ENCODE measurements around the gene EIF3L.

Gene EIF3L

GRCh38 chr22:37844904-37845329 lies 4.3 kb upstream of the EIF3L start:
- no peak for DNase-seq (ENCODE audit: extremely low read depth, insufficient read length)
- peak overlapping the region; percentile 80 for H3K4me3 ChIP-seq (replicated peaks; ENCODE audit: low read depth, low read length)
- H3K36me3 ChIP-seq (ENCODE audit: control insufficient read depth, insufficient read depth, low read length), result peaks cover under 1% of the 10 kb centered on the region; the same call in 1 of the 2 replicates
- no peaks in the 10 kb centered on the region for H3K27me3 ChIP-seq (replicated peaks; ENCODE audit: control insufficient read depth, insufficient read depth, low read length)
- TF ChIP-seq, protein P1, sequence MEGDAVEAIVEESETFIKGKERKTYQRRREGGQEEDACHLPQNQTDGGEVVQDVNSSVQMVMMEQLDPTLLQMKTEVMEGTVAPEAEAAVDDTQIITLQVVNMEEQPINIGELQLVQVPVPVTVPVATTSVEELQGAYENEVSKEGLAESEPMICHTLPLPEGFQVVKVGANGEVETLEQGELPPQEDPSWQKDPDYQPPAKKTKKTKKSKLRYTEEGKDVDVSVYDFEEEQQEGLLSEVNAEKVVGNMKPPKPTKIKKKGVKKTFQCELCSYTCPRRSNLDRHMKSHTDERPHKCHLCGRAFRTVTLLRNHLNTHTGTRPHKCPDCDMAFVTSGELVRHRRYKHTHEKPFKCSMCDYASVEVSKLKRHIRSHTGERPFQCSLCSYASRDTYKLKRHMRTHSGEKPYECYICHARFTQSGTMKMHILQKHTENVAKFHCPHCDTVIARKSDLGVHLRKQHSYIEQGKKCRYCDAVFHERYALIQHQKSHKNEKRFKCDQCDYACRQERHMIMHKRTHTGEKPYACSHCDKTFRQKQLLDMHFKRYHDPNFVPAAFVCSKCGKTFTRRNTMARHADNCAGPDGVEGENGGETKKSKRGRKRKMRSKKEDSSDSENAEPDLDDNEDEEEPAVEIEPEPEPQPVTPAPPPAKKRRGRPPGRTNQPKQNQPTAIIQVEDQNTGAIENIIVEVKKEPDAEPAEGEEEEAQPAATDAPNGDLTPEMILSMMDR (IDR thresholded peaks at IDR 0.05; ENCODE audit: insufficient read depth, low read length, poor library complexity, severe bottlenecking), result no peak

DNA sequence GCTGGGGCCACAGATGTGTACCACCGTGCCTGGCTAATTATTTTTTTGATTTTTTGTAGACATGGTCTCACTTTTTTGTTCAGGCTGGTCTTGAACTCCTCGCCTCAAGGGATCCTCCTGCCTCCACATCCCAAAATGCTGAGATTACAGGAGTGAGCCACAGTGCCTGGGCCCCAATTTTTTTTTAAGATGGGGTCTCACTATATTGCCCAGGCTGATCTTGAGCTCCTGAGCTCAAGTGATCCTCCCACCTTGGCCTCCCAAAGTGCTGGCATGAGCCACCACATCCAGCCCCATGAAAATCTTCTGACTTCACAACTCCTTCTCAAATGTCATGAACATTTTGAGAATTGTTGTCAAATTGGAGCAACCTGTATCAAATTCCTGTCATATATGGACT lies 2.8 kb upstream of the EIF3L start:
- TF ChIP-seq, protein P1 (IDR thresholded peaks at IDR 0.05; ENCODE audit: insufficient read depth, low read length, poor library complexity, severe bottlenecking), result no peak

GRCh38 chr22:37848587-37849088 lies 581 bp upstream of the EIF3L start:
- peak overlapping the region; percentile 95 for H3K4me3 ChIP-seq (replicated peaks; ENCODE audit: low read depth, low read length)
- peaks cover 9% of the 10 kb centered on the region for H3K36me3 ChIP-seq (ENCODE audit: control insufficient read depth, insufficient read depth, low read length)
- DNase-seq (ENCODE audit: extremely low read depth, insufficient read length), result peak; percentile 34
- TF ChIP-seq, protein P1 (IDR thresholded peaks at IDR 0.05; ENCODE audit: insufficient read depth, low read length, poor library complexity, severe bottlenecking), result no peak
- no peaks in the 10 kb centered on the region for H3K27me3 ChIP-seq (replicated peaks; ENCODE audit: control insufficient read depth, insufficient read depth, low read length)

More for the DNA sequence above, 2.8 kb upstream of the EIF3L start:
- DNase-seq (ENCODE audit: extremely low read depth, insufficient read length), result no peak
- H3K4me3 ChIP-seq (replicated peaks; ENCODE audit: low read depth, low read length), result no peak overlapping the region
- peaks cover 3% of the 10 kb centered on the region for H3K36me3 ChIP-seq (ENCODE audit: control insufficient read depth, insufficient read depth, low read length)
- no peaks in the 10 kb centered on the region for H3K27me3 ChIP-seq (replicated peaks; ENCODE audit: control insufficient read depth, insufficient read depth, low read length)

GRCh38 chr22:37850801-37851200 lies 1.6 kb downstream of the EIF3L start:
- peaks cover 24% of the 10 kb centered on the region for H3K36me3 ChIP-seq (ENCODE audit: control insufficient read depth, insufficient read depth, low read length)
- DNase-seq (ENCODE audit: extremely low read depth, insufficient read length), result no peak
- H3K4me3 ChIP-seq (replicated peaks; ENCODE audit: low read depth, low read length), result no peak overlapping the region
- TF ChIP-seq, protein P1 (IDR thresholded peaks at IDR 0.05; ENCODE audit: insufficient read depth, low read length, poor library complexity, severe bottlenecking), result no peak
- H3K27me3 ChIP-seq (replicated peaks; ENCODE audit: control insufficient read depth, insufficient read depth, low read length), result no peaks in the 10 kb centered on the region

DNA sequence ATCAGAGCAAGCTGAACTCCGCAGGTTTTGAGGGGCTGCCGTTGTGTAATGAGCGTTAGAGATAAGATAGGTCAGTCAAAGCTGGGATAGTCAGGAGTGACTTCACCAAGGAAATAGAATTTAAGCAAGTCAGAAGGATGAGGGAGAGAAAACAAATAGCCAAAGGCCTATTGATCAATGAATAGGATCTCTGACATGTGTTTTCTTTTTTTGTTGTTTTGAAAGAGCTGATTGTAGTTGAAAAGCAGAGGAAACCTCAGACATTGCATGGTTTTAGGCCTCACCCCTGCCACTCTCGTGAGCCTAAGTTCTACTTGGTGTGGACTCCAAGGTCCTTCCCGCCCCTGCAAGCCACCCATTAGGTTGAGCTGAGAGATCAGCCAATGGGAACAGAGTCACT lies 3.2 kb downstream of the EIF3L start:
- no peak for DNase-seq (ENCODE audit: extremely low read depth, insufficient read length)
- Histone ChIP-seq H3K4me3 (replicated peaks; ENCODE audit: low read depth, low read length) (no peak overlapping the region), H3K36me3 (ENCODE audit: control insufficient read depth, insufficient read depth, low read length) (peaks cover 25% of the 10 kb centered on the region), H3K27me3 (replicated peaks; ENCODE audit: control insufficient read depth, insufficient read depth, low read length) (no peaks in the 10 kb centered on the region)
- TF ChIP-seq, protein P1 (IDR thresholded peaks at IDR 0.05; ENCODE audit: insufficient read depth, low read length, poor library complexity, severe bottlenecking), result no peak

DNA sequence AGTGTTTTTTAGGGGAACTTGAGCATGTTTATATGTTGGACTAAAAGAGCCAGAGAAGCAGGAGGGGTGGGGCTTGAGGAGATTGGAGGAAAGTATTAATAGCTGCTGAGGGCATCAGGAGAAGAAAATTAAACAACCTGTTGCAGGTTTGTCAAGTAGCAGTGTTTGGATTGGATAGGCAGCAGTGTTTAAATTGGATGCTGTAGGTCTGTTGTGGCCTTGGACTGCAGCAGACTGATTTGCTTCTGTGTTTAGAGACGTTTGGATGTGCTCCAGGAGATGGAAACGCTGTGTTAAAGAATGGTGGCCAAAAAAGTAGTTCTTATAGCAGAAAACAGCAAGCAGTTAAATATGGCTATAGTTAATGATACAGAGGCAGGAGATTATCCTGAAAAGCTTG lies 5.7 kb downstream of the EIF3L start:
- TF ChIP-seq, protein P1 (IDR thresholded peaks at IDR 0.05; ENCODE audit: insufficient read depth, low read length, poor library complexity, severe bottlenecking), result no peak
- Histone ChIP-seq H3K4me3 (replicated peaks; ENCODE audit: low read depth, low read length) (no peak overlapping the region), H3K27me3 (replicated peaks; ENCODE audit: control insufficient read depth, insufficient read depth, low read length) (no peaks in the 10 kb centered on the region), H3K36me3 (ENCODE audit: control insufficient read depth, insufficient read depth, low read length) (peaks cover 31% of the 10 kb centered on the region)
- no peak for DNase-seq (ENCODE audit: extremely low read depth, insufficient read length)

Data from GM06990 (cell line).